H1 (cell line): ENCODE measurements around the gene OTC. TPM values are rescaled to one million over a fixed set of nuclear protein-coding genes. Genes with fewer than 3 reads are reported as not detected.

Experiments used
- CTCF ChIA-PET: fragments of 300-600 bp; sonication (Branson Sonifier 250); formaldehyde crosslinking; loops from one replicate; lab custom pipeline; 2021; ENCODE audit not compliant: partially characterized antibody; lab: Charles Lee
- POLR2A ChIA-PET: fragments of 300-600 bp; sonication (Branson Sonifier 250); formaldehyde crosslinking; loops from one replicate; lab custom pipeline; 2021; ENCODE audit warnings: inconsistent platforms; ENCODE audit not compliant: partially characterized antibody; lab: Charles Lee
- DNase-seq, 2 experiments: peaks; one replicate each; pipeline versions ENCODE4 v3.0.0 to v3.0.0-alpha.2; 2010 to 2022; ENCODE audit warnings: low spot score in 2 of 2, low read depth in 1 of 2, mixed read lengths in 1 of 2
- FAIRE-seq: peaks from 2 replicates; lab custom pipeline; 2011; peaks lifted over from hg19 to GRCh38; lab: Jason Lieb, UNC
- H2AFZ ChIP-seq: 2 replicates; pipeline ENCODE4 v1.8.1; 2012; ENCODE audit warnings: low read length, inconsistent platforms
- H2AK5ac ChIP-seq: 2 replicates; pipeline ENCODE4 v1.6.1; 2013; ENCODE audit warnings: low read depth, low read length
- H2BK120ac ChIP-seq: replicated peaks from 2 replicates; pipeline ENCODE3; 2013; ENCODE audit warnings: low read depth, low read length, inconsistent platforms
- H2BK12ac ChIP-seq: 2 replicates; pipeline ENCODE4 v1.6.1; 2013; ENCODE audit warnings: low read depth, low read length
- H2BK15ac ChIP-seq: 2 replicates; pipeline ENCODE4 v1.6.1; 2013; ENCODE audit warnings: low read length
- H2BK20ac ChIP-seq: 2 replicates; pipeline ENCODE4 v1.6.1; 2013; ENCODE audit warnings: low read length
- H2BK5ac ChIP-seq: 2 replicates; pipeline ENCODE4 v1.6.1; 2013; ENCODE audit warnings: low read depth, low read length
- H3K14ac ChIP-seq: 2 replicates; pipeline ENCODE4 v1.6.1; 2013; ENCODE audit warnings: inconsistent platforms; ENCODE audit not compliant: insufficient read length
- H3K18ac ChIP-seq: 2 replicates; pipeline ENCODE4 v1.6.1; 2013; ENCODE audit warnings: low read length; ENCODE audit errors: extremely low read depth
- H3K23ac ChIP-seq: 2 replicates; pipeline ENCODE4 v1.6.1; 2013; ENCODE audit warnings: inconsistent platforms; ENCODE audit not compliant: insufficient read length
- H3K23me2 ChIP-seq: 2 replicates; pipeline ENCODE4 v1.6.1; 2013; ENCODE audit warnings: low read depth, low read length
- H3K27ac ChIP-seq: 2 replicates; pipeline ENCODE4 v1.6.1; 2011; ENCODE audit warnings: low read depth, low read length, inconsistent platforms
- H3K27me3 ChIP-seq, 4 experiments: replicated peaks in 1 of 4; 1 replicate in 1 of 4; 2 replicates in 3 of 4; pipeline versions ENCODE4 v1.6.1 to v1.8.1; 2011 to 2013; ENCODE audit warnings: low read length in 3 of 4, mild to moderate bottlenecking in 3 of 4, inconsistent platforms in 2 of 4, mixed read lengths in 2 of 4, moderate library complexity in 1 of 4; ENCODE audit not compliant: control insufficient read depth in 3 of 4, insufficient read depth in 3 of 4; ENCODE audit errors: extremely low read depth in 1 of 4
- H3K36me3 ChIP-seq, 4 experiments: 2 replicates each; pipeline versions ENCODE4 v1.6.1 to v1.8.1; 2011 to 2013; ENCODE audit warnings: mild to moderate bottlenecking in 4 of 4, low read length in 3 of 4, moderate library complexity in 2 of 4, control low read depth in 1 of 4, inconsistent platforms in 1 of 4; ENCODE audit not compliant: insufficient read depth in 4 of 4, control insufficient read depth in 2 of 4
- H3K4ac ChIP-seq: replicated peaks from 2 replicates; pipeline ENCODE3; 2013; ENCODE audit warnings: low read length, low read depth, mixed read lengths, inconsistent platforms; ENCODE audit not compliant: insufficient read length
- H3K4me1 ChIP-seq, 4 experiments: replicated peaks in 1 of 4; 1 replicate in 1 of 4; 2 replicates in 3 of 4; pipeline versions ENCODE4 v1.6.1 to v1.8.1; 2011 to 2013; ENCODE audit warnings: low read length in 3 of 4, inconsistent platforms in 2 of 4, mixed read lengths in 1 of 4; ENCODE audit not compliant: insufficient read depth in 4 of 4, control insufficient read depth in 3 of 4
- H3K4me2 ChIP-seq, 2 experiments: 2 replicates each; pipeline versions ENCODE4 v1.6.1 to v1.8.1; 2011 to 2013; ENCODE audit warnings: low read depth in 2 of 2, low read length in 2 of 2, control low read depth in 1 of 2, inconsistent platforms in 1 of 2, mild to moderate bottlenecking in 1 of 2; ENCODE audit not compliant: insufficient read depth in 1 of 2
- H3K4me3 ChIP-seq, 4 experiments: fragments of 200-600, 300-600 bp in 1 of 4; sonication (generic), shearing (Covaris generic), sonication (Bioruptor Twin) in 1 of 4; 2 replicates each; pipeline versions ENCODE4 v1.5.1 to v1.8.1; 2011 to 2016; ENCODE audit warnings: low read length in 4 of 4, low read depth in 3 of 4, control low read depth in 2 of 4, inconsistent platforms in 2 of 4, mild to moderate bottlenecking in 2 of 4, mixed read lengths in 1 of 4, moderate library complexity in 1 of 4; ENCODE audit not compliant: insufficient read depth in 2 of 4; ENCODE audit errors: extremely low read depth in 1 of 4
- H3K56ac ChIP-seq: replicated peaks from 2 replicates; pipeline ENCODE3; 2013; ENCODE audit warnings: low read depth, mild to moderate bottlenecking, mixed read lengths, low read length, inconsistent platforms; ENCODE audit not compliant: insufficient read length
- H3K79me1 ChIP-seq: 2 replicates; pipeline ENCODE4 v1.6.1; 2013; ENCODE audit warnings: low read depth, low read length, control low read depth
- H3K79me2 ChIP-seq, 2 experiments: 2 replicates each; pipeline versions ENCODE4 v1.6.1 to v1.8.1; 2012 to 2013; ENCODE audit warnings: low read length in 2 of 2, mild to moderate bottlenecking in 2 of 2, inconsistent platforms in 1 of 2; ENCODE audit not compliant: insufficient read depth in 2 of 2, control insufficient read depth in 1 of 2
- H3K9ac ChIP-seq, 4 experiments: replicated peaks in 1 of 4; 1 replicate in 1 of 4; 2 replicates in 3 of 4; pipeline versions ENCODE4 v1.6.1 to v1.8.1; 2011 to 2013; ENCODE audit warnings: low read depth in 3 of 4, low read length in 3 of 4, control low read depth in 2 of 4, mild to moderate bottlenecking in 2 of 4, moderate library complexity in 2 of 4, inconsistent platforms in 1 of 4; ENCODE audit errors: extremely low read depth in 1 of 4
- H3K9me3 ChIP-seq, 2 experiments: 2 replicates each; pipeline versions ENCODE4 v1.6.1 to v1.8.1; 2012 to 2013; ENCODE audit warnings: mild to moderate bottlenecking in 2 of 2, moderate library complexity in 2 of 2, control low read depth in 1 of 2, inconsistent platforms in 1 of 2, low read depth in 1 of 2, low read length in 1 of 2, mixed read lengths in 1 of 2; ENCODE audit not compliant: insufficient read depth in 2 of 2
- H4K20me1 ChIP-seq, 2 experiments: replicated peaks in 1 of 2; 2 replicates each; pipeline versions ENCODE3 to v1.8.1; 2011 to 2013; ENCODE audit warnings: inconsistent platforms in 2 of 2, low read length in 2 of 2, mild to moderate bottlenecking in 1 of 2; ENCODE audit not compliant: insufficient read depth in 2 of 2, control insufficient read depth in 1 of 2
- H4K5ac ChIP-seq: 2 replicates; pipeline ENCODE4 v1.6.1; 2013; ENCODE audit warnings: low read length, low read depth, mixed read lengths, inconsistent platforms; ENCODE audit not compliant: insufficient read length
- H4K8ac ChIP-seq: 2 replicates; pipeline ENCODE4 v1.8.0; 2013; ENCODE audit warnings: mild to moderate bottlenecking, moderate library complexity, low read length, inconsistent platforms; ENCODE audit not compliant: insufficient read depth; ENCODE audit errors: extremely low read depth
- H4K91ac ChIP-seq: replicated peaks from 2 replicates; pipeline ENCODE3; 2013; ENCODE audit warnings: low read length, mixed read lengths, inconsistent platforms; ENCODE audit not compliant: insufficient read length
- ASH2L ChIP-seq: fragments of 200-600, 300-600 bp; sonication (generic); IDR thresholded peaks from one replicate; pipeline ENCODE4 v1.7.1; 2017; ENCODE audit warnings: low read length
- CBX8 ChIP-seq: fragments of 300-800, 300-1000 bp; sonication (generic); IDR thresholded peaks from 2 replicates; pipeline ENCODE4 v1.7.1; 2016; ENCODE audit warnings: low read depth, low read length, borderline replicate concordance
- CREB1 ChIP-seq: IDR thresholded peaks from 2 replicates; pipeline ENCODE4 v1.6.1; 2012; ENCODE audit warnings: inconsistent platforms
- EGR1 ChIP-seq: IDR thresholded peaks from 2 replicates; pipeline ENCODE4 v1.6.1; 2011; ENCODE audit warnings: low read depth, low read length, borderline replicate concordance
- JUN ChIP-seq: IDR thresholded peaks from 2 replicates; pipeline ENCODE4 v1.6.1; 2011; ENCODE audit warnings: low read depth, mild to moderate bottlenecking, improper control_type of control experiment, low read length
- NRF1 ChIP-seq: IDR thresholded peaks from 2 replicates; pipeline ENCODE4 v1.6.1; 2011; ENCODE audit warnings: mild to moderate bottlenecking, low read depth, low read length, improper control_type of control experiment
- POLR2A ChIP-seq, 2 experiments: IDR thresholded peaks; 1 replicate in 1 of 2; 2 replicates in 1 of 2; pipeline ENCODE4 v1.6.1; 2011; ENCODE audit warnings: low read depth in 2 of 2, low read length in 2 of 2, mild to moderate bottlenecking in 2 of 2; ENCODE audit errors: control extremely low read depth in 1 of 2
- RXRA ChIP-seq: IDR thresholded peaks from 2 replicates; pipeline ENCODE4 v1.6.1; 2011; ENCODE audit warnings: low read depth, mild to moderate bottlenecking, low read length, moderate library complexity; ENCODE audit not compliant: insufficient read depth
- SRF ChIP-seq: IDR thresholded peaks from 2 replicates; pipeline ENCODE4 v1.6.1; 2011; ENCODE audit warnings: mild to moderate bottlenecking, low read depth, low read length, moderate library complexity
- TEAD4 ChIP-seq: IDR thresholded peaks from 2 replicates; pipeline ENCODE4 v1.6.1; 2012; ENCODE audit warnings: low read depth, low read length, inconsistent platforms, mixed read lengths
- ZNF274 ChIP-seq: IDR thresholded peaks from 2 replicates; pipeline ENCODE4 v1.7.0; 2012; ENCODE audit warnings: low read length, borderline replicate concordance; ENCODE audit errors: extremely low read depth
- WGBS, 2 experiments: shearing (Covaris generic) in 1 of 2; methylation state at CpG; one replicate each; pipeline versions ENCODE4 v1.1.6 to v1.1.7; 2013 to 2015; ENCODE audit warnings: low lambda C conversion rate in 2 of 2, mixed read lengths in 2 of 2, inconsistent platforms in 1 of 2, low coverage in 1 of 2, missing lambda C conversion rate in 1 of 2; ENCODE audit not compliant: insufficient replicate concordance in 2 of 2, insufficient coverage in 1 of 2, insufficient read length in 1 of 2; ENCODE audit errors: extremely low coverage in 1 of 2, missing lambda C conversion rate in 1 of 2; 5-methylcytosine and 5-hydroxymethylcytosine counted together
- polyA plus RNA-seq, 7 experiments: library from polyadenylated mRNA; depleted of rRNA in 3 of 7; stranded (reverse) in 5 of 7; unstranded in 2 of 7; fragments of >200 nt in 5 of 7; fragments of 200-250 nt in 2 of 7; gene quantifications; 1 replicate in 5 of 7; 2 replicates in 1 of 7; 4 replicates in 1 of 7; pipeline versions ENCODE4 v1.2.1 to v1.2.3, GENCODE V29; 2011 to 2013; ENCODE audit warnings: missing spikeins in 2 of 7, mixed read lengths in 2 of 7
- total RNA-seq: library from RNA; stranded (reverse); fragmentation: NEBNext Ultra II Directional; extraction: Animal tissue kit (Norgen Biotek cat#: 25700); gene quantifications from 2 replicates; pipeline ENCODE4 v1.2.1, GENCODE V29; 2021

OTC gene
- total and polyA plus RNA-seq, 2 of the 8 experiments (the other 6 are each of a cell fraction or from before 2014, with no cell fraction given): not detected

GRCh38 chrX:38468563-38469157, 116.3 kb downstream of the OTC start:
- Histone ChIP-seq H3K79me1 (no peaks in the 10 kb centered on the region), H3K4me2 (no peak overlapping the region), H3K23ac (no peak overlapping the region), H2BK20ac (no peak overlapping the region), H3K9ac (no peak overlapping the region), H3K9me3 (no peaks in the 10 kb centered on the region), H4K91ac (no peak overlapping the region), H2AFZ (no peak overlapping the region), H4K20me1 (no peaks in the 10 kb centered on the region), H4K5ac (no peak overlapping the region), H3K4me1 (no peaks in the 10 kb centered on the region), H2BK15ac (no peak overlapping the region), H3K27ac (no peak overlapping the region), H2AK5ac (no peak overlapping the region), H3K4me3 (no peak overlapping the region), H3K18ac (no peak overlapping the region), H3K79me2 (no peaks in the 10 kb centered on the region), H3K14ac (no peak overlapping the region), H3K27me3 (no peaks in the 10 kb centered on the region), H3K23me2 (no peaks in the 10 kb centered on the region), H3K4ac (no peak overlapping the region), H3K36me3 (no peaks in the 10 kb centered on the region), H2BK12ac (no peak overlapping the region), H2BK5ac (no peak overlapping the region), H2BK120ac (no peak overlapping the region), H3K56ac (no peak overlapping the region), H4K8ac (no peak overlapping the region)
- TF ChIP-seq EGR1 (no peak), NRF1 (no peak), CREB1 (no peak), CBX8 (no peak), RXRA (no peak), JUN (no peak), TEAD4 (no peak), SRF (no peak), POLR2A (IDR thresholded peaks at IDR 0.05; ENCODE audit: control extremely low read depth in 1 of 2, low read depth in 2 of 2, low read length in 2 of 2) (no peak), ZNF274 (no peak), ASH2L (no peak)
- 86% methylated on average over 4 of the region's 6 CpGs; no CpG with 5 or more reads in 1 of the 2 experiments for WGBS, 2 experiments
- DNase-seq (no peak), FAIRE-seq (no peak)
- CTCF ChIA-PET: interaction anchor here (1.3 to 1.6 kb wide), 2 partner anchors 11 to 12 kb away, joined by 3 read pairs; no protein-coding TSS in a partner anchor
- POLR2A ChIA-PET: no interaction called here
